Heart right ventricle (tissue), 16 donors: ENCODE data around the gene EEF2. TPM values are rescaled to one million over a fixed set of nuclear protein-coding genes. Genes with fewer than 3 reads are reported as not detected.
A peak's percentile ranks its signal among the peaks of the same experiment; 100 is the strongest.
"Not testable (repeated sequence)": the region's sequence is repeated elsewhere in the genome, so short reads cannot be mapped to it uniquely, and the experiment has no call there.

ENCODE experiments used
- ATAC-seq, 8 donors: fragments of 200-7000 bp; cut with Tn5 transposase; one replicate each; pipeline ENCODE4 v1.9.1; 2020; ENCODE audit warnings: mild to moderate bottlenecking in 8 of 8, moderate library complexity in 8 of 8, moderate number of reproducible peaks in 1 of 8
- DNase-seq, 2 donors: peaks; one replicate each; pipeline ENCODE4 v3.0.0-alpha.2; 2020
- H3K27ac ChIP-seq, 10 donors: fragments of 200-600 bp; sonication (generic) in 2 of 10; one replicate each; pipeline versions ENCODE4 v1.5.0 to v1.8.0; 2020 to 2022; ENCODE audit warnings: mild to moderate bottlenecking in 3 of 10
- H3K27me3 ChIP-seq, 7 donors: fragments of 200-600 bp; one replicate each; pipeline ENCODE4 v1.8.0; 2021 to 2022; ENCODE audit warnings: mild to moderate bottlenecking in 2 of 7
- H3K36me3 ChIP-seq, 9 donors: fragments of 200-600 bp; sonication (generic) in 1 of 9; one replicate each; pipeline versions ENCODE4 v1.5.0 to v1.8.0; 2020 to 2022; ENCODE audit warnings: mild to moderate bottlenecking in 2 of 9
- H3K4me1 ChIP-seq, 9 donors: fragments of 200-600 bp; sonication (generic) in 1 of 9; one replicate each; pipeline versions ENCODE4 v1.5.0 to v1.8.0; 2020 to 2022; ENCODE audit warnings: mild to moderate bottlenecking in 4 of 9
- H3K4me3 ChIP-seq, 10 donors: fragments of 200-600 bp; sonication (generic) in 2 of 10; one replicate each; pipeline versions ENCODE4 v1.5.0 to v1.8.0; 2020 to 2022; ENCODE audit warnings: mild to moderate bottlenecking in 7 of 10, moderate library complexity in 2 of 10
- H3K9me3 ChIP-seq, 11 donors: fragments of 200-600 bp in 10 of 11; sonication (generic) in 2 of 11; one replicate each; pipeline versions ENCODE4 v1.5.0 to v1.8.0; 2013 to 2022; ENCODE audit warnings: mild to moderate bottlenecking in 2 of 11, control low read depth in 1 of 11, moderate library complexity in 1 of 11
- WGBS, 2 donors: extraction: QIAGEN DNeasy Blood & Tissue Kit; methylation state at CpG; one replicate each; pipeline ENCODE4 v1.1.7; 2013; ENCODE audit warnings: inconsistent platforms in 1 of 2; 5-methylcytosine and 5-hydroxymethylcytosine counted together
- intact Hi-C, 10 donors: fragments of 100-400 bp; cut with DNase I; formaldehyde crosslinking; loops; one replicate each; pipeline versions ENCODE4 v1.11.1 to v1.14.2; 2022
- polyA plus RNA-seq, 2 donors: library from polyadenylated mRNA; stranded (reverse); fragments of 200-250 nt; gene quantifications; one replicate each; pipeline ENCODE4 v1.2.3, GENCODE V29; 2013
- total RNA-seq, 10 donors: library from RNA; stranded (reverse); fragmentation: NEBNext Ultra II Directional in 3 of 10; extraction: Animal tissue kit (Norgen Biotek cat#: 25700) in 3 of 10; gene quantifications; one replicate each; pipeline versions ENCODE4 v1.2.1 to v1.2.4, GENCODE V29; 2021 to 2023
- TF ChIP-seq, protein P1 (sequence below), 9 donors: fragments of 200-600 bp; sonication (generic) in 2 of 9; IDR thresholded peaks; one replicate each; pipeline versions ENCODE4 v1.5.0 to v1.8.0; 2021 to 2022; ENCODE audit warnings: antibody characterized with exemption in 9 of 9, mild to moderate bottlenecking in 5 of 9, moderate library complexity in 1 of 9
- donor health status: Arrhythmogenic right ventricular cardiomyopathy.
- donor health status: ischemic (EF 13 %, LVEDD 7.1; RV severe dilation, severe dysfunction).
- donor health status: healthy with polysubstance abuse.
- donor health status: DM: no; HTN: yes; CAD: no.
- donor health status: DM: no; HTN: no; CAD: no.
- donor health status: ischemic (EF 25% LVEDD 6.9; RV normal size, moderate dysfunction).
- donor health status: ischemic (EF 25% LVEDD 5.7; RV mildly dilated, moderate dysfunction).
- donor health status: healthy.
- donor health status: DM: yes; HTN: yes; CAD: no.
- donor health status: Ischemic cardiomyopathy.
- donor health status: ischemic (EF 35%, LVEDD 5.7; RV mildly dilated, moderate dysfunction).
- donor health status: nonischemic (EF 11% LVEDD 7.7; RV severe dilation, severe dysfunction).
- donor health status: DM: yes; HTN: yes; CAD: no.
- donor health status: PGD.
- donor health status: ischemic (EF 29% LVEDD 5.4; RV normal size, mild dysfunction).
- donor health status: nonischemic (EF 23%, LVEDD 6.1; RV moderate dilation, normal function).

Gene EEF2
- total and polyA plus RNA-seq, 12 donors = 704 to 2,887 (median 2,554) TPM

DNA sequence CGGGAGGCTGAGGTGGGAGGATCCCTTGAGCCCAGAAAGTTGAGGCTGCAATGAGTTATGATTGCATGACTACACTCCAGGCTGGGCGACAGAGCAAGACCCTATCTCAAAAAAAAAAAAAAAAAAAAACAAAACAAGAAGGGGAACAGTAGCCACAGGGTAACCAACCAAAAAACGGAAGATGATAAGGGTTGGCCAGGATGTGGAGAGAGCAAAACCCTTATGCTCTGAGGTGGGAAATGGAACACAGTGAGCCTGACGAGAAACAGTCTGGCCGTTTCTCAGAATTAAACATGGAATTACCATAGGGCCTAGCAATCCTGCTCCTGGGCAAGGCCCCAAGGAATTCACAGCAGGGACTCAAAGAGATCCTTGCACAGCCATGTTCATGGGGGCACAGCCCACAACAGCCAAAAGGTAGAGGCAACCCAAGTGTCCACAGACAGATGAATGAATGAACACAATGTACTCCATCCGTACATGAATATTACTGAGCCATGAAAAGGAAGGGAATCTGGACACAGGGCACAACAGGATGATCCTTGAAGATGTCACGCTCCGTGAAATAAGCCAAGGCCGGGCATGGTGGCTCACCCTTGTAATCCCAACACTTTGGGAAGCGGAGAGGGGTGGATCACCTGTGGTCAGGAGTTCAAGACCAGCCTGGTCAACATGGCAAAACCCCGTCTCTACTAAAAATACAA lies 41.1 kb downstream of the EEF2 start:
- TF ChIP-seq, protein P1, sequence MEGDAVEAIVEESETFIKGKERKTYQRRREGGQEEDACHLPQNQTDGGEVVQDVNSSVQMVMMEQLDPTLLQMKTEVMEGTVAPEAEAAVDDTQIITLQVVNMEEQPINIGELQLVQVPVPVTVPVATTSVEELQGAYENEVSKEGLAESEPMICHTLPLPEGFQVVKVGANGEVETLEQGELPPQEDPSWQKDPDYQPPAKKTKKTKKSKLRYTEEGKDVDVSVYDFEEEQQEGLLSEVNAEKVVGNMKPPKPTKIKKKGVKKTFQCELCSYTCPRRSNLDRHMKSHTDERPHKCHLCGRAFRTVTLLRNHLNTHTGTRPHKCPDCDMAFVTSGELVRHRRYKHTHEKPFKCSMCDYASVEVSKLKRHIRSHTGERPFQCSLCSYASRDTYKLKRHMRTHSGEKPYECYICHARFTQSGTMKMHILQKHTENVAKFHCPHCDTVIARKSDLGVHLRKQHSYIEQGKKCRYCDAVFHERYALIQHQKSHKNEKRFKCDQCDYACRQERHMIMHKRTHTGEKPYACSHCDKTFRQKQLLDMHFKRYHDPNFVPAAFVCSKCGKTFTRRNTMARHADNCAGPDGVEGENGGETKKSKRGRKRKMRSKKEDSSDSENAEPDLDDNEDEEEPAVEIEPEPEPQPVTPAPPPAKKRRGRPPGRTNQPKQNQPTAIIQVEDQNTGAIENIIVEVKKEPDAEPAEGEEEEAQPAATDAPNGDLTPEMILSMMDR (IDR thresholded peaks at IDR 0.05) = no peak
- DNase-seq (no peak), ATAC-seq (peak in 1 of 8 donors; percentile 14)
- peaks cover 0 to 16% (median 6%) of the 10 kb centered on the region in 9 donors for H3K4me1 ChIP-seq
- peaks cover 0 to 45% (median 0%) of the 10 kb centered on the region in 9 donors for H3K36me3 ChIP-seq
- WGBS, 2 donors = 69 to 70% methylated on average over 11 of the region's 11 CpGs
- no peak overlapping the region for H3K4me3 ChIP-seq
- intact Hi-C loops = no loop called here
- H3K9me3 ChIP-seq = no peaks in the 10 kb centered on the region
- no peaks in the 10 kb centered on the region for H3K27me3 ChIP-seq
- H3K27ac ChIP-seq = peak overlapping the region in 9 of 10 donors; percentile 44 to 86 (median 81)

DNA sequence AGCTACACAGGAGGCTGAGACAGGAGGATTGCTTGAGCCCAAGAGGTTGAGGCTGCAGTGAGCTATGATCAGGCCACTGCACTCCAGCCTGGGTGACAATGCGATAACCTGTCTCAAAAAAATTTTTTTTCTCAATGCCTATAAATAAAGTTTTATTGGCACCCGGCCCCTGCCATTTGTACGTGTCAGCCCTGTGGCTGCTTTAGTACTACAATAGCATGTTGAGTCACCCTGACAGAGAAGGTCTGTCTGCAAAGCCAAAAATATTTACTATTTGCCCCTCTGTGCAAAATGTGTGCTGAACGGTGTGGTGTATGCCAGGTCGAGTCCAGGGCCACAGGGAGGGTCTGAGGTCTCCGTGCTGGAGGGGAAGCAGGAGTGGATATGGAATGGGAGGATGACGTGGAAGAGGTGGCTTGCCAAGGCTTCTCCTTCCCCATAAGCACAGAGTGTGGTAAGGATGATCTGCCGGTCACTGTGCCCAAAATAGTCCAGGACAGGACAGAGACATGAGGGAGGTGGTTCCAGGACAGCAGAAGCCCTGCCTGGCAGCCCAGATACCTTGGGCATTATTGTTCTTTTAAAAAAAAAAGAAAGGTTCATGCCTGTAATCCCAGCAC lies 42.4 kb downstream of the EEF2 start:
- peak overlapping the region; percentile 39 to 86 (median 77) for H3K27ac ChIP-seq
- WGBS, 2 donors = 38 to 57% methylated on average over 8 of the region's 8 CpGs
- intact Hi-C loops = no loop called here
- ATAC-seq = peak; percentile 64 to 93 (median 88)
- H3K36me3 ChIP-seq = peaks cover 0 to 45% (median 0%) of the 10 kb centered on the region in 9 donors
- no peak overlapping the region for H3K4me3 ChIP-seq
- peaks cover 0 to 16% (median 6%) of the 10 kb centered on the region in 9 donors for H3K4me1 ChIP-seq
- TF ChIP-seq, protein P1 (IDR thresholded peaks at IDR 0.05) = no peak
- H3K9me3 ChIP-seq = no peaks in the 10 kb centered on the region
- no peaks in the 10 kb centered on the region for H3K27me3 ChIP-seq
- peak in 1 of 2 donors; percentile 66 for DNase-seq

DNA sequence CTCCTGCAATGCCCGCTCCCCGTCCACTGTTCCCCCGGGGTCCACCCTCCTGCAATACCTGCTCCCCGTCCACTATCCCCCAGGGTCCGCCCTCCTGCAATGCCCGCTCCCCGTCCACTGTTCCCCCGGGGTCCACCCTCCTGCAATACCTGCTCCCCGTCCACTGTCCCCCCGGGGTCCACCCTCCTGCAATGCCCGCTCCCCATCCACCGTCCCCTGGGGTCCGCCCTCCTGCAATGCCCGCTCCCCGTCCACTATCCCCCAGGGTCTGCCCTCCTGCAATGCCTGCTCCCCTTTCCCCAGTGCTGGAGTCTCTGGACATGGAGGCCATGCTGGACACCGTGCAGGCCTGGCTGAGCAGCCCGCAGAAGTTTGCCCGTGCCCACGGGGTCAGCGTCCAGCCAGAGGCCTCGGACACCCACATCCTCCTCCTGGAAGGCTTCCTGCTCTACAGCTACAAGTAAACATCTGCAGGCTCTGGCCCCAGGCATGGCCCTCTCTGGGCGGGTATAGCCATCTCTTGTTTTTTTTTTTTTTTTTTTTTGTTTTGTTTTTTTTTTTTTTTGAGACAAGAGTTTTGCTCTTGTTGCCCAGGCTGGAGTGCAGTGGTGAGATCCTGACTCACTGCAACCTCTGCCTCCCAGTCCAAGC lies 46.8 kb downstream of the EEF2 start:
- ATAC-seq, DNase-seq, H3K27ac ChIP-seq, intact Hi-C loops, H3K4me3 ChIP-seq, H3K9me3 ChIP-seq: not testable (repeated sequence)
- Histone ChIP-seq H3K27me3 (peaks cover 0 to 19% (median 7%) of the 10 kb centered on the region in 7 donors), H3K4me1 (peaks cover 0 to 15% (median 3%) of the 10 kb centered on the region in 9 donors), H3K36me3 (peaks cover 0 to 30% (median 0%) of the 10 kb centered on the region in 9 donors)
- WGBS, 2 donors = 88 to 92% methylated on average over 22 of the region's 22 CpGs

DNA sequence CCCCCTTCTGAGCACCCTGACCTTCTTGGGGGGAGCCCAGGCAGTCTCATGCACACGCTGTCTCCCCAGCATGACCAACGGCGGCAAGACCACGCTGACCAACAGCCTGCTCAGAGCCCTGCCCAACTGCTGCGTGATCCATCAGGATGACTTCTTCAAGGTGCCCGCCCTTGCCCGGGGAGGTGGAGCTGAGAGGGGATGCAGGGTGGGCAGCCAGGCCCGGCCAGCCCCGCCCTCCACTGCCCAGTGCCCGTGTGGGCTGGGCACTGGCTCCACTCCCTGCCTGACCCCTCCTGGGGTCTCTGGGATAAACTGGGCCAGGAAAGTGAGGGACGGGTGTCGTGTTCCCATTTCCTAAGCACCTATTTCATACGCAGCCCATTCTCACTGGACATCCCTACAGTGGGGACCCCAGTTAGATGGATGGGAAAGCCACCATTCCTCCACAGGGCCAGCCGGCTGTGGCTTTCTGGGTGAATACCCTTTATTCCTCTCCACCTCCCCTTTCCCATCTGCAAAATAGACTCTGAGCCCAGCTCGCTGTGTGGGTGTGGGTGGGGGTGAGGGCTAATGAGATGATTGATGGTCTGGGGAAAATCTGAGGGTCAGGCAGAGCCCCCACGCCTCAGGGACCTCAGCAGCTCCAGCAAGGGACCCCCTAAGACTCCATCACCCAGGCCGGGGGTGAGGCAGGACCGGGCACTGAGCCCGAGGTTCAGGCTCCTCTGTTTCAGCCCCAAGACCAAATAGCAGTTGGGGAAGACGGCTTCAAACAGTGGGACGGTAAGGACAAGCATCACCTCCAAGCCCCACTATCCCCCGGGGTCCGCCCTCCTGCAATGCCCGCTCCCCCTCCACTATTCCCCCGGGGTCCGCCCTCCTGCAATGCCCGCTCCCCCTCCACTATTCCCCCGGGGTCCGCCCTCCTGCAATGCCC lies 48.5 kb downstream of the EEF2 start:
- H3K9me3 ChIP-seq = no peaks in the 10 kb centered on the region
- TF ChIP-seq, protein P1 (IDR thresholded peaks at IDR 0.05) = no peak
- WGBS, 2 donors = 82% methylated on average over 25 to 27 of the region's 29 CpGs
- ATAC-seq = peak in 1 of 8 donors; percentile 1
- peaks cover 0 to 22% (median 0%) of the 10 kb centered on the region in 9 donors for H3K36me3 ChIP-seq
- H3K27me3 ChIP-seq = peaks cover 0 to 35% (median 13%) of the 10 kb centered on the region in 7 donors
- peak overlapping the region in 1 of 10 donors; percentile 60 for H3K4me3 ChIP-seq
- peaks cover 0 to 17% (median 3%) of the 10 kb centered on the region in 9 donors for H3K4me1 ChIP-seq
- DNase-seq = no peak
- peak overlapping the region in 3 of 10 donors; percentile 3 to 44 (median 5) for H3K27ac ChIP-seq
- intact Hi-C loops = no loop called here
